Stimulated activated CD8-positive, alpha-beta memory T cell treated with anti-CD3 and anti-CD28 coated beads, Interleukin-15, amount 100 ng/mL, for 48 hours (primary cell): ENCODE data around the gene TP73.

Experiments
- DNase-seq, 2 donors: peaks; one replicate each; pipeline ENCODE4 v3.0.0-alpha.2; 2020; ENCODE audit warnings: low read depth in 2 of 2

Gene TP73

DNA sequence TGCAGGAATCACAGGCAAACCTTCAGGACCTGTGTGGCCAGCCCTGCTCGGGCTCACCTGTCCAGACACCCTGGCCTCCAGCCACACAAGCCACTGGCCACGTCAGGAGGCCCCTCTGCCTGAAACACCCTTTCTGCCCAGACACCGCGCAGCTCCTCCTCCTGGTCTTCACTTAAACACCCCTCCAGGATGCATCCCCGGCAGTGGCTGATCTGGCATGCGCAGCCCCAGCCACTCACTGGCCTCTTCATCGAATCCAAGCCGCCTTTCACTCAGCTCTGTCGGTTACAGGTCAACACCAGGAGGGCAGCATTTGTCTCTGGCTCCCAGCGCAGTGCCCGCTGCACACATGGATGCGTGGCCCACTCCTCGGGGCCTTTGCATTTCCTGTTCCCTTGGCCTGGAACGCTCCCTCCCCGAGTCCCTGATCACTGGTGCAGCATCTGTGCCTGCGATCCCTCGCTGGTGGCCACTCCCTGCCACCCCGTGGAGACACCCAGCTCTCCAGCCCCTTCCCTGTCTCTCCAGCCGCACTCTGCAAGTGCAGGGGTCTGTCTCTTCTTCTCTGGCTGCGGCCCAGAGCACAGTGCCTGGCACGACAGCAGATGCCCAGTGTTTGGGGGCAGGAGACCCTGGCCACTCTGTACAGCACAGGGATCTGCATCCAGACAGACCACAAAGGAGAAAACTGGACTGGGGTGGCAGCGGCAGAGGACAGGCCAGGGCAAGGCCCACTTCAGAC is 18.1 kb upstream of the TP73 start:
- no peak for DNase-seq

DNA sequence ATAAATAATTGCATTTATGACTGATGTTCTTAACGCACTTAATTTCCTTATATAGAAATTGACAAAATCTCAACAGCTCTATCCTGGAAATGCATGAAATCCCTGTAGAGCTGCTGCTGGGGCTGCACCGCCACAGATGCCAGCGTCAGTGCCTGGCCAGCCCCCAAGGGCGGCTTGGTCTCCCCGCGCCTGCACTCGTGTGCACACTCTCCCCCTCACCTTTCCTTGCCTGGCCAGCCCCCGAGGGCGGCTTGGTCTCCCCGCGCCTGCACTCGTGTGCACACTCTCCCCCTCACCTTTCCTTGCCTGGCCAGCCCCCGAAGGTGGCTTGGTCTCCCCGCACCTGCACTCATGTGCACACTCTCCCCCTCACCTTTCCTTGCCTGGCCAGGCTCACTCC is 16.2 kb upstream of the TP73 start:
- DNase-seq: no peak

DNA sequence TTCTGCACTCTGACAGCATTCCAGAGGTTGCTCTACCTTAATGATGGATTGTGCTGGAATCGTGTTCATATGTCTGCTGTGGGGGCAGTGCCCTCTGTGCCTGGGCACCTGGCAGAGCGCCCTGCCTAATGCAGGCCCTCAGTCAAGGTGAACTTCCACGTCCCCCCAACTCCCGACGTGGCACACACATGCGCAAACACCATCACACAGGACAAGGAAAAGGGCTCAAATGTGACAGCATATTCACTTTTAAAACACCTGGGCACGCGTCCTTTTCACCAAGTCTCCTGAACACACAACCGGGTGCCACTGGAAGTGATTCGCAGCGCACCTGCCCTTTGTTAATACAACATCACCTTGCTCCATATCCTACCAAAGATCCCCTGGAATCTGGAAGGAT is 15.8 kb upstream of the TP73 start:
- DNase-seq: no peak

DNA sequence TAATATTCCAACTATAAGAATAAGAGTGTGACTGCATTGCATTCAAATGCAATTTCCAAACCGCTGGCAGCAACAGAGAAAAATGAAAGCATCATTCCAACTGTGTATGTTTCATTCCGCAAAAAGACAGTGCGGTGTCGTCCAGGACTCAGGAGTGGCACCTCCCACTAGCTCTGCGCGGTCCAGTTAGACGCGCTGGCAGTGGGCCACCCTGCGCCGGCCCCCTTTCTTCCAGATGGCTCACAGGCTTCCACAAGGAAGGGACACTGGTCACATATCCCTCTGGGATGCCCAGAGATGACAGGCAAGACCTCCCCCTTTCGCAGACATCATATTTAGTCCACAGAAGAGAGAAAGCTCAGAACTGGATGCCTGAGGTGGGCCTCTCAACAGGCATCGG is 14.3 kb upstream of the TP73 start:
- DNase-seq: no peak

DNA sequence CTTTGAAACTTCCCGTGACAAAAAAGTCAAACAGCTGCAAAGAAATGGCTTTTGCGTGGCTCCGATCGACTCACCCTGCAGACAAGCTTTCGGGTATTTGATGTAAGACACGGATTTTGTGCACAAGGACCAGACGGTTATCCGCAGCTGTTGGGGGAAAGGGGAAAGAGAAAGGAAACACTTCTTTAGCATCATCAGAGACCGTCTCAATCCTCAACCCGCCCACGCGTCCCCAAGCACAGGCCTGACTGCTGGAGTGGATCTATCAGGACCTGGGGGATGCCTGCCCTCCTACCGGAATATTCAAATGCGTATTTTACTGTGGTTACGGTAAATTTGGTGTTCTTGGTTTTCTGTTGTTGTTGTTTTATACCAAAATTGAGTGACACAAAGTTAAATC is 13.6 kb upstream of the TP73 start:
- DNase-seq: no peak

DNA sequence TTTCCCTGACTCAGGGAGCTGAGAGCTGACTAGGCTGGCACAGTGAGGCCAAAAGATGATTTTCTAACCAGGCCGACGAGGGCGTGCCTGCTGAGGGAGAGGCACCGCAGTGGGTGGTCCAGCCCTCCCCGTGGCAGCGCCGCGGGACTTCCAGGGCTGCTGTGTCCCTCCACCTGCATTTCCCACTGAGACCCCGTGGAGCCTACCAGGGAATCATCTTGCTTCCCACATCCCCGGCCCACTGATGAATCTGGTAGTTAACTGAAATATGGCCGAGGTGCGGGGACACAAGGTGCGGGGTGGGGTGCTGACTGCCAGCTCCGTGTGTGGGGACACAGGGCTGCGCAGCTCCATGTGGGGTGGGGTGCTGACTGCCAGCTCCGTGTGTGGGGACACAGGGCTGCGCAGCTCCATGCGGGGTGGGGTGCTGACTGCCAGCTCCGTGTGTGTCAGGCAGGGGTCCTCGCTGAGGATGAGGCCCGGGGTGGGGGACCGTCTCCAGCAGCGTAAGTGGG is 12.9 kb upstream of the TP73 start:
- DNase-seq: no peak

DNA sequence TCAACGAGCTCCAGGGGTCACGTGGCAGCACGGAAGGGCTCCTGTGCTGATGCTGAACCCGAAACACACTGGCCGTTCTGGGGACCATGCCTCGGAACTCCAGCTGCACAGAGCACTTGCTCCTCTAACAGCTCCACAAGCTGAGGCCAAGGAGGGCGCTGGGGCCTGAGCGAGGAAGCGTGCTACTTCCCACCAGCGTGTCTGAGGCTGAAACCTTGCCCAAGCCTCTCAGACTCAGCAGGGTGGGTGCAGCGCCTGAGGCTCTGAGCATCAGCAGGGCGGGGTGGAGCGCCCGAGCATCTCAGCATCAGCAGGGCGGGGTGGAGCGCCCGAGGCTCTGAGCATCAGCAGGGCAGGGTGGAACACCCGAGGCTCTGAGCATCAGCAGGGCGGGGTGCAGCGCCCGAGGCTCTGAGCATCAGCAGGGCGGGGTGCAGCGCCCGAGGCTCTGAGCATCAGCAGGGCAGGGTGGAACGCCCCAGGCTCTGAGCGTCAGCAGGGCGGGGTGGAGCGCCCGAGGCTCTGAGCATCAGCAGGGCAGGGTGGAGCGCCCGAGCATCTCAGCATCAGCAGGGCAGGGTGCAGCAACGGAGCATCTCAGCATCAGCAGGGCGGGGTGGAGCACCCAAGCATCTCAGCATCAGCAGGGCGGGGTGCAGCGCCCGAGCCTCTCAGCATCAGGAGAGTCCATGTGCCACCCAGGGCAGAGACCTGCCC is 12.0 kb upstream of the TP73 start:
- DNase-seq: no peak

DNA sequence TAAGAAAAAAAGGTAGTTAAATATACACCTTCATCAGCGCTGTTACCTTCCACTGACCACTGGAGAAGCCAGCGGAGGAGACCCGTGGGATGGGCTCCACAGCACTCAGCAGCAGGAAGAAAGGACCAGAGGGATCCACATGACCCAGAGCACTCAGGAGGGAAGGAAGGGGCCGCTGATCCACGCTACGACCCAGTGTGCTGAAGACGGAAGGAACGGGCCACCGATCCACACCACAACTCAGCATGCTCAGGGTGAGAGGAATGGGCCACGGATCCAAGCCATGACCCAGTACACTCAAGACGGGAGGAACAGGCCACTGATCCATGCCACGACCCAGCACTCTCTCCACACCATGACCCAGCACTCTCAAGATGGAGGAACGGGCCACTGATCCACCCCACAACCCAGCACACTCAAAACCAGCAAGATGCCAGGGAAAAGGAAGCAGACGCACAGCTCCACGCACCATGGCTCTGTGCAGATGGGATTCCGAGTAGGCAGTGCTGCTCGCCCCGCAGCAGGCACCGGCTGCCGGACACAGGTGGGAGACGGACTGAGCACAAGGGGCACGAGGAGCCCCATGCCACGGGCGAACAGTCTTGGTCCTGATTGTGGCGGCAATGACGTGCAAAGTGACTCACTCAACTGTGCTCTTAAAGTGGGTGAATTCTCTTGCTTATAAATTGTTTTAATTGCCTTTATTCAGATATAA is 11.1 kb upstream of the TP73 start:
- DNase-seq: no peak

DNA sequence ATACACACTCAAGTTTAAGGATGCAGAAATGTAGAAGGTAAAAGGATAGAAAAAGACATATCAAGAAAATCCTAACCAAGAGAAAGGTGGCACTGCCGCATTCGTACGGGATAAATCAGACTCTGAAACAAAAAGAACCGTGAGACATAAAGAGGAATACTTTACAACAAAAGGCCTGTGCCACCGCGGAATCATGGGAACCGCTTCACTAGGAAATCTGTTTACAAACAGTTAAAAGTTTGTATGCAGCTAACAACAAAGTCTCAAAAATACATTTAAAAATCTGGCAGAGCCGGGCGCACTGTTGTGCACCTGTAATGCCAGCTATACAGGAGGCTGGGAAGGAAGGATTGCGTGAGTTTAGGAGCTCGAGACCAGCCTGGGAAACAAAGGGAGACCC is 10.5 kb upstream of the TP73 start:
- no peak for DNase-seq

DNA sequence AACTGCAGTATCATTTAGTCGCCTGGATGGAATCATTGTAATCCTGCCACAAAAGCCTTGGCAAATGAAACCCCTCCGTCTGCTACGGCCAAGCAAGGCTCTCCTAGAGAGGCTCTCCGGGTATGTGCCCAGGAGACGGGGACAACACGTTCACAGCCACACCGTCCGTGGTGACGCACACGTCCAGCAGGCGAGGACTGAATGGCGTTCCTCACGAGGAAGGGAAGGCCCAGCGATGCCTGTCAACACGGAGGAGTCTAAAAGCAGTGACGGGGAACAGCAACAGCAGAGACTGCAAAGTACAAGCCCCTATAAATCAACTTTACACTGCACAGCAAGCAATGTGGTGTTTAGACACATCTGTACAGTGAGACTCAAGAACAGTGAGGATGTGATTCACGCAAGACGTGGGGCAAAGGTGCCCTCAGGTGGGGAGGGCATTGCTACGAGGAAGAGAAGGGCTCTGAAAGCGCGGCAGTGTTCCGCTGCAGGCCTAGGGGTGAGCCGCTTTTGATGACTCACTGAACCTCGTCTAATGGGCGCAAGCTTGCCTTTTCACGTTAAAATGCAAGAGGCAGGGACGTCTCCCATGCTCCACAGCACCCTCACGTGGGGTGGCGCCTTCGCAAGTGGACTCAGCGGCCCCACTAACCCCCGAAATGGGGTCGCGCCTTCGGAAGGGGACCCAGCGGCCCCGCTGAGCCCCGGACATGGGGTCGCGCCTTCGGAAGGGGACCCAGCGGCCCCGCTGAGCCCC is 9.2 kb upstream of the TP73 start:
- no peak for DNase-seq

DNA sequence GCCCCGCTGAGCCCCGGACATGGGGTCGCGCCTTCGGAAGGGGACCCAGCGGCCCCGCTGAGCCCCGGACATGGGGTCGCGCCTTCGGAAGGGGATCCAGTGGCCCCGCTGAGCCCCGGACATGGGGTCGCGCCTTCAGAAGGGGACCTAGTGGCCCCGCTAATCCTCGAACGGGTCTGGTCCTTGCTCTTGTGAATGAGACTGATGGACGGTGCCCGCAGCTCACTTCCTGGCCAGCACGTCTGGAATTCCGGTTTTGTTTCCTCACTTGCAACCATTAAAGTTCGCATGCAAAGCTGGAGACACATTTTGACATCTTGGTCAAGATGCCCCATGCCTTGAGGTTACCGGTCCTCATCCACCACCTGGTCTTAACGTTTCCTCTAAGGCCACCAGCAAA is 8.0 kb upstream of the TP73 start:
- DNase-seq: no peak

DNA sequence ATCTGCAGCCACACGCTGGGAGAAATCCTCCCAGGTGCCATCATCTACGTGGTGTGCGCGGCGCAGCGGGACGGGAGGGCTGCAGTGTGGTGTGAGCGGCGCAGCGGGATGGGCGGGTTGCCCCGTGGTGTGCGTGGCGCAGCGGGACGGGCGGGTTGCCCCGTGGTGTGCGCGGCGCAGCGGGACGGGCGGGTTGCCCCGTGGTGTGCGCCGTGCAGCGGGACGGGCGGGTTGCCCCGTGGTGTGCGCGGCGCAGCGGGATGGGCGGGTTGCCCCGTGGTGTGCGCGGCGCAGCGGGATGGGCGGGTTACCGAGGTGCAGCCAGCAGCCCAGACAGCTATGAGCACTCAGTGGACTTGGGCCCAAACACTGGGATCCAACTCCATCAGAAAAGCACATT is 7.1 kb upstream of the TP73 start:
- DNase-seq: no peak

DNA sequence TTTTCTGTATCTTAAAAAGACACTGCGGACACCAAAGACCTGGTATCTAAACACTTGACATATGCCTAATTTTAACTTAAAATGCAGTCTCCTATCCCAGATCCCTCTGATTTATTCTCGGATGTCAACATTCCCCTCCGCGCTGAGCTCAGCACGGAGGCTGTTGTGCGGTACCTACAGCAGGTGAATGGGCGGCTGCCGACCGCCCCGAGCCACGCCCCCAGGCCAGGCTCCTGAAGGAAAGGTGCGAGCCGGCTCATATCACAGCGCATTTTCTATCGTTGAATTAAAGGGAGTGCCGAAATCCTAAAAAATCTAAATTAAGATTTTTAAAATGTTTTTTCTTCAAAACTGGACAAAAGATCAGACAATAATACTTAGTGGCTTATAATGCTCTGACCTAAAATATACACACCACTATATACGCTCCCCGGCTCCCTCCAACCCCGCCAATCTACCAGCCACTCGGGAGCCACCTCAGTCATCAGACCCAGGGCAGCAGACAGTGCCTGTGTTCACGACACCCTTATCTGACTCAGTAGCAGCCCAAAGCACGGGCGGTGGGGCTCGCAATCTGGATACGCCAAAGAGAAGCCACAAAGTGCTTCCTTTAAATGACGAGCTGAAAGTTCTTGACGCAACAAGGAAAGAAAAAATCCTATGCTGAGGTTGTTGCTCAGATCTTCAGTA is 6.5 kb upstream of the TP73 start:
- no peak for DNase-seq

DNA sequence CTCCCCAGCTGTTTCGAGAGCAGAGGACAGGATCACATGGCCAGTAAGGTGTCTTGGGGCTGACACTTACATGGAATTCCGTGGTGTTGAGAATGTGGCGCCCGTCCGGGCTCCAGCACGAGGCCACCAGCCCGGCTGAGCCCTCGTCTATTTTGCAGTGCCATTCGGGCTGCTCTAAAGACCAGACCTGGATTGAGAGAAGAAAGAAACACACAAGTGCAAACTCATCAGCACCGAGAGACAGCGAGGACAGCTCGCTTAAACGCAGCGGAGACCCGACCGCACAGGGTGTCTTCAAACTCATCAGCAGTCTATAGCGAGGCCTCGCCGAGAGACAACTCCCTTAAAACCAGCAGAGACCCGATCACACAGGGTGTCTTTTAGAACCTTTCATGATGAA is 5.7 kb upstream of the TP73 start:
- DNase-seq: no peak

DNA sequence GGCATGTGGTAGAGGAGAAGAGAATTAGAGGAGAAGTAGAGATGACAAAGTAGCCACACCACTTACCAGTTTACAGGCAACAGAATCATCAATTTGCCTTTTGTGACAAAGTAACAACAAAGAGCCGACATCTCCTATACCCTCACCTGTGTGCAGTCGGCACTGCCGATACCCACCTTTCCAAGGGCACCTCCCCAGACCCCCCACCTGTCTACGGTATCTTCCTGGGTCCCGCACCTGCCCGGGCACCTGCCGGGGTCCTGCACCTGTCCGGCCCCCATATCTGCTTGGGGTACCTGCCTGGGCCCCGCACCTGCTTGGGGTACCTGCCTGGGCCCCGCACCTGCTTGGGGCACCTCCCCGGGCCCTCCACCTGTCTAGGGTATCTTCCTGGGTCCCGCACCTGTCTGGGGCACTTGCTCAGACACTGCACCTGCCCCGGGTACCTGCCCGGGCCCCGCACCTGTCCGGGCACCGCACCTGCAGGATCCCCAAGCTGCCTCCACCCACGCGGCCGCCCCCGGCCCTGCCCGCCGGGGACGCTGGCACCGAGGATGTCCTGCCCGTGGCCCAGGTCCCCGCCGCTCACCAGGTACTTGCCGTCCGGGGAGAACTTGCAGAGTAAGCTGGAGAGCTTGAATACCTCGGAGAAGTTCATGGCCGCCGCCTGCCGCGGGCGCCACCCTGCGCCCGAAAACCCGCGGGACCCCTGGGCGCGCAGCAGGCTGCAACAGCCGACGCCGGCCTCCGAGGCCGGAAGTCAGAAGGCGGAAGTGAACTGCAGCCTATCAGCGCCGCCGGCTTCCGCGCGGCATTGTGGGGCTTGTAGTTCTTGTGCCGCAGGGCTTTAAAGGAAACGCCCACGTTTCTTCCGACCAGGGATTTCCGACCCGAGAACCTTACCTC is 2.7 kb upstream of the TP73 start, which contains the start of gene WRAP73:
Gene WRAP73 (minus strand): TSS at position 762 of the 906 bp plus-strand sequence. CDS start 104 bp downstream, at position 658.
- peak; percentile 88 to 90 for DNase-seq

DNA sequence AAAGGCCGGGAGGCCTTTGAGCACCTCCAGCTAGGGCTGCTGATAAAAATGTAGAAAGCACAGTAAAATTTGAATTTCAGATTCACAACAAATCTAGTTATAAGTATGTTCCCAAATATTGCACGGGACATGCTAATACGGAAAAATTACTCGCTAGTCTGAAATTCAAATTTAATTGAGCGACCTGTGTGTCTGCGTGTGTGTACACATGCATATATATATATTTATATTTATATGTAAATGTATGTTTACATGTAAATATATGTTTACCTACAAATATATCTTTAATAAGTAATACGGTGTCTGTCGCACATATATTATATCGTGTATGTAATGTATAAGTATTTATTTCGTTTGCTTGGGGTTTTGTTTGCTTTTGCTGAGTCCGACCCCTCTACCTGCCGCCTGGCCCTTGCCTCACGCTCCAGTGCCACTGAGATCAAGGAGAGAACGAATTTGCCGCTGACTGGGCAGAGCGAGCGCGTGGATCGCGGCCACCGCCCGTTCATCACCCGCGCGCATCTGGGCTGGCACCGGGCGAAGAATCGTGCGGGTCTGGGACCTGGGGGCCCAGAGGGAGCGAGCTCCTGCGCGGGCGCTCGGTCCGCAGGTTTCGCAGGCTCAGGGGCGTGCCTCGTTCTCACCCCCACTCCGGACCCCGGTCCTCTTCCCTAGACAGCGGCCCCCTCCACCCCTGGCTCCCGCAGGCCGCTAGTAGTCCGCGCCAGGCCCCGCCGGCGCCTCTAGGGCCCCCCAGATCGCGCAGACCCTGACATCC is 1.9 kb upstream of the TP73 start:
- DNase-seq: no peak

DNA sequence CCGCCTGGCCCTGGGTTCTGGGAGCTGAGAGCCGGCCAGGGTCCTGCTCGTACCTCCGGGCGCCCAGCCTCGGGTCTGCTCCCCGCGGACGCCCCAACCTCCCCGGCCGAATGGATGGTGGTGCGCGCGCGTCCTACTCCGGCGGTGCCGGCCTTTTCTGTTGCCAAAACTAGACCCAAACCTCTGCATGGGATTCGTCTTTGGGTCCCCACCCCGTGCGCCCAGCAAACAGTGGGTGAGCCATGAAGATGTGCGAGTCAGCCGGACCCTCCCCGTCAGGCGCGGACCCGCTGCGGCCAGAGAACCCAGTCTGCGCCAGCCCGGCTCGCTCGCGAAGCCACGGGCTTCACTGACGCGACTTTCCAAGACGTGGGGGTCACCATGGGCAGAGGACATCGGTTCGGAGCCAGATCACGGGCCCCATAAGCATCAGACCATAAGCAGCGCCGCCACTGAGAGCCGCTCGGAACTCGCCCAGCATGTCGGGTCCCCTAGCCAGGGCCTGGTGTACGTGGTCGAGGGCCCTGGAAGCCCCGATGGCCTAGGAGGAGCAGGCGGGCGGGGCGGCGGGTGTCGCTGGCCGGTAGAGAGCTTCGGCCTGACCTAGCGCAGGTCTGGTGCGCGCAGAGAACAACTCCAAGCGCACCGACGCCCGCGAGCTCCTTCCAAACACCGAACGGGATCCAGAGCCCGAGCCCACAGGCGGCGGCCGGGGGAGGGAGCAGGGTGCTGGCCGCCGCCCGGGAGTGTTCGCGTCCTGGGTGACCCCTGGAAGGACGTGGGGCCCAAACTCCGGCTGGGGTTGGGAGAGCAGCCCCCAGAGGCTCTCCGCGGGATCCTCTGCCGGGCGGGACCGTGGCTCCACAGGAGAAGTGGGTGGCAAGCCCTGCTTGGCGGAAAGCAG is 1.0 kb upstream of the TP73 start:
- no peak for DNase-seq

DNA sequence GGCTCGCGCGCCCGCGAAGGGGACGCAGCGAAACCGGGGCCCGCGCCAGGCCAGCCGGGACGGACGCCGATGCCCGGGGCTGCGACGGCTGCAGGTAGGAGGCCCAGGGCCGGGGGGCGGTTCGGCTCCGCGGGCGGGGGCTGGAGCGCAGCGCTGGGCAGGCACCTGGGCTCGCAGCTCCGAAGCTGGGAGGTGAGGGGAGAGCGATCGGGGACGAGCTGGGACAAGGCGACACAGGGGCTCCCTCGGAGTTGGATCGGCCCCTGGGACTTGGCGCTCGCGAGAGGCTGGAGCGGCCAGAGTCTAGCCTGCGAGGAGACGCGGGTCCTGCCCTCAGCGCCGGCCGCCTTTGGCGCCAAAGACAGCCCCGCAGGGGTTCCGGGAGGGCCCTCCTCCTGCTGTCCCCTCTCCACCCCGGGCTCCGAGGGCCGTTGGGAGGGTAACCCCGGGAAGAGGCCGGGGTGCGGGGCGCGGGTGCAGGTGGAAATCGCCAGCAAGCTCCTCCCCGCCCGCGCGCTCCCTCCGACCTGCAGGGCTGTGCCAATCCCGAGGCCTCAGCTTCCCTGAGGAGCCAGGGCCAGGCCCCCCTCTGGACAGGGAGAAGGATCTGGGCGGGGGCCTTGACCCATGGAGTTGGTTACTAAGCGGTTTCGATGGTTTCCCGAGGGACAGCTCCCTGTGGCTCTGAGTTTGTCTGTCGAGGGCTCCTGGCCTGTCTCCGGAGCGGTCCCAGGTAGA is 401 bp downstream of the TP73 start:
- DNase-seq: no peak
